ENCODE results near the gene ANKHD1.
"Not testable (repeated sequence)": the region's sequence is repeated elsewhere in the genome, so short reads cannot be mapped to it uniquely, and the experiment has no call there.

The ANKHD1 gene

DNA sequence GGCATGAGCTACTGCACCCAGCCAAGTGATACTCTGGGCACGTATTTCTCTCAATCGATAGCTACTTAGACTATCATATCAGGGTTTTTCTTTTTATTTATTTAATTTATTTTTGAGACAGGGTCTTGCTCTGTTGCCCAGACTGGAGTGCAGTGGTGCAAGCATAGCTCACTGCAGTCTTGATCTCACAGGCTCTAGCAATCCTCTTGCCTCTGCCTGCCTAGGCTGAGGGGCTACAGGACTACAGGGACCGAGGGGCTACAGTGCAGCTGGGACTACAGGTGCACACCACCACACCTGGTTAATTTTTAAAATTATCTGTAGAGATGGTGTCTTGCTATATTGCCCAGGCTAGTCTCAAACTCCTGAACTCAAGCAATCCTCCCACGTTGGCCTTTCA is 20.3 kb upstream of the ANKHD1 start:
- DNase-seq = no peak

DNA sequence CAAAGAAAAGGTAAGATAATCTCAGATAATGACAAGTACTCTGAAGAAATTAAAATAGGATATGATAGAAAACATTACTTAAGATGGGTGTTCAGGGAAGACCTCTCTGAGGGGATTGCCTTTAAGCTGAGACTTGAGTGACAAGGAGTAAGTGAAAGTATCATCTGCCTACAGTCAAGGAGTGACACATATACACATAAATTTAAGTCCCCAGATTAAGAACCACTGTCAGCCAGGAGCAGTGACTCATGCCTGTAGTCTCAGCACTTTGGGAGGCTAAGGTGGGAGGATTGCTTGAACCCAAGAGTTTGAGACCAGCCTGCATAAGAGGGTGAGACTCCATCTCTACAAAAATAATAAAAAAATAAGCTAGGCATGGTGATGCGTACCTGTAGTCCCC is 19.7 kb upstream of the ANKHD1 start:
- DNase-seq = no peak

DNA sequence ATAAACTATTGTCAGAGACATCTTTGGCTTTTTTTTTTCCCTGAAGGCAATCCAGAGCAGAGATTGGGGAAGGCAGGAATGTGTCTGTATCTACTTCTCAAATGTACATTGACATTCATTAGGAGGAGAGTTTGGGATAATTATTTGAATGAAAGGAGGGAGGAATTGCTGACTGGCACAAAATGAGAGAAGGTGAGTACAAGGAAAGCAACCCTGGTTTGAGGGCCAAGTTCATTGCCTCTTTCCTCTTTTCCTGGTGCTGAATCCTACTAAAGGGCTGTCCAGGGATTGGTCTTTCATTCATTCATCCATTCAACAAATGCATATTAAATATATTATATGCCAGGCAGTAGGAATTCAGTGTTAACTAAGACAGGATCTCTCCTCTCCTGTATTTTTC is 18.8 kb upstream of the ANKHD1 start:
- DNase-seq = no peak

DNA sequence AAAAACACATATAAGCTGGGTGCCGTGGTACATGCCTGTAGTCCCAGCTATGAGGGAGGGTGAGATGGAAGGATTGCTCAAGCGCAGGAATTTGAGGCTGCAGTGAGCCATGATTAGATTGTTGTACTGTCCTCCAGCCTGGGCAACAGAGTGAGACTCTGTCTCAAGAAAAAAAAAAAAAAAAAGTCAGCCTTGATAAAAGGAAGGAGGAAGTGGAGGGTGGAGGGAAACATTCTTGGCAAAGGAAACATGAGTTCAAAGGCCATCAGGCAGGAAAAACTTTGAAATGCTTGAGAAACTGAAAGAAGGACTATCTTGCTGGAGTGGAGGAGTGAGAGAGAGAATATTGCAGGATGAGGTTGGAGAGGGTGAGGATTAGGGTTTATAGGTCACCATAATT is 18.3 kb upstream of the ANKHD1 start:
- DNase-seq = no peak

DNA sequence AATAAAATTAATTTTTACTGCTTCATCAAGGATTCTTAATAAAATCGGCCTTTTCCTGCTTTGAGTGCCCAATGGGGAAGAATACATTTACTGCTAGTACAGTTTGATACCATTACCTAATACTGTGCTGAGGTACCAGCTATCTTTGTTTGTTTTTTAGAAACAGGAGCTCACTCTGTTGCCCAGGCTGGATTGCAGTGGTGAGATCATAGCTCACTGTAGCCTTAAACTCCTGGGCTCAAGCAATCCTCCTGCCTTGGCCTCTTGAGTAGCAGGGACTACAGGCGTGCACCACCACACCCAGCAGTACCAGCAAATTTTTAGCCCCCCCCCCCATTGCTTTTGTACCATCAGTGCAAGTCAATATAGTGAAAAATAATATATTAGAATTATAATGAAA is 13.6 kb upstream of the ANKHD1 start:
- no peak for DNase-seq

DNA sequence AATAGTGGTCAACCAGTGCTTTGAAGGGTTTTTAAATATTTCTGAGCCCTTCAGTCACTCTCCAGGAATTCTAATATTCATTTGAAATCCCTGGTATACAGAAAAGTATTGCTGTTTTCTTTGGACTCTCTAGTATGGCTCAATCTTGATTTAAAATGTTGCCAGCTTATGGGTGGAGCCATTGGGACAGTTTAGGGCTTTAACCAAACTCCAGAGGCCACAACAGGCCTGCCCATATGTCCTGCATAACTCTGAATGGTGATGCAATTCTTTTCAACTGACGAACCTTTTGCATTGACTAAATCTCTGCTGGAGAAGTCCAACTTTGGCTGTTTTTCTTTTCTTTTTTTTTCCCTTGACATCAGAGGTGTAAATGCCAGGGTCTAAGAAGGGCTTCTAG is 10.3 kb upstream of the ANKHD1 start:
- DNase-seq = no peak

DNA sequence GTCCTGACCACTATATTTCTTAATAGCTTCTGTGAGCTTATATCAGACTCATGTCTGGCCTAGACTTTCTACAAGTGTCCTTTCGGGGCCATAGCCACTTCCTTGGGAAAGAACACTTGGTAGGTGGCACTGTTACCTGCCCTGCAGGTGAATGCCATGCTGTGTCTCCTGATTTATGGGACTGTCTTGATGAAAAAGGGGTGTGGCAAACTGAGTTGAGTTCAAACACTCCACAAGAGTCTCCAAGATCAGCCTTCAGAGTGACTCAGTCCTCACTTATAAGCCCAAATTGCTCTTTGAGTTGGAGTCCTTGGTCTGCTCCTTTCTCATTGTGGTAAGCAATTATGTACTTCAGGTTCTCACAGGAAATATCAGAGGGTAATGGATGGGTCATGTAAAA is 9.9 kb upstream of the ANKHD1 start:
- DNase-seq = no peak

DNA sequence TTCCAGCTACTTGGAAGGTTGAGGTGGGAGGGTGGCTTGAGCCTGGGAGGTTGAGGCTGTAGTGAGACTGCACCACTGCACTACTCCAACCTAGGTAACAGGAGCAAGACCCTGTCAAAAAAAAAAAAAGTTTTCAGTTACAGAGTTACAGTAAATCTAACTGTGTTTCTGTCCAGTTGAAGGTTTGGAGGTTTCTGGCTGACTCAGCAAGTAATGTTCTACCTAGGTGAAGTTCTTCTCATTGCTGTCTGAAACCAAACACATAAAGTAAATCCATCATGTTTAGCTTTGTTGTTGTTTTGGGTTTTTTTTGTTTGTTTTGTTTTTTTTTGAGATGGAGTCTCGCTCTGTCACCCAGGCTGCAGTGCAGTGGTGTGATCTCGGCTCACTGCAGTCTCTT is 7.9 kb upstream of the ANKHD1 start:
- no peak for DNase-seq

DNA sequence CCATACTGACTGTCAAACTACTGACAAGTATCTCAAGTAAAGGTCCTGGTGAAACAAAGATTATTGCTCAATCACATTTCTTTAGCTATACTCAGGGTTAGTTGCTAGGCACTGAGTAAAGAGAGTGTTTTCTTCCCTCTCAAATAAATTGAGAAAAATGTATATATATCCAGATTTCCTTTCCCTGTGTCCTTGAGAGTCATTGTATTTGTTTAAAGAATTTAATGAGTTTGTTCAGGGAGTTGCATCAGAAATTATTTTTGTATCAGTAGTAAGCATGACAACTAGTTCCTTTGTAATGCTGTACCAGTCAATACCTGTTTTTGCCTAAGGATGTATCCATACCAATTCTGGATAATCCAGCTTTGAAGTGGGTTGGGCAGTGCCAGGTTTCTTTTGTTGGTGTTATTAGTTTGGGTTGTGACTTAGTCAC is 3.2 kb upstream of the ANKHD1 start:
- DNase-seq = no peak

DNA sequence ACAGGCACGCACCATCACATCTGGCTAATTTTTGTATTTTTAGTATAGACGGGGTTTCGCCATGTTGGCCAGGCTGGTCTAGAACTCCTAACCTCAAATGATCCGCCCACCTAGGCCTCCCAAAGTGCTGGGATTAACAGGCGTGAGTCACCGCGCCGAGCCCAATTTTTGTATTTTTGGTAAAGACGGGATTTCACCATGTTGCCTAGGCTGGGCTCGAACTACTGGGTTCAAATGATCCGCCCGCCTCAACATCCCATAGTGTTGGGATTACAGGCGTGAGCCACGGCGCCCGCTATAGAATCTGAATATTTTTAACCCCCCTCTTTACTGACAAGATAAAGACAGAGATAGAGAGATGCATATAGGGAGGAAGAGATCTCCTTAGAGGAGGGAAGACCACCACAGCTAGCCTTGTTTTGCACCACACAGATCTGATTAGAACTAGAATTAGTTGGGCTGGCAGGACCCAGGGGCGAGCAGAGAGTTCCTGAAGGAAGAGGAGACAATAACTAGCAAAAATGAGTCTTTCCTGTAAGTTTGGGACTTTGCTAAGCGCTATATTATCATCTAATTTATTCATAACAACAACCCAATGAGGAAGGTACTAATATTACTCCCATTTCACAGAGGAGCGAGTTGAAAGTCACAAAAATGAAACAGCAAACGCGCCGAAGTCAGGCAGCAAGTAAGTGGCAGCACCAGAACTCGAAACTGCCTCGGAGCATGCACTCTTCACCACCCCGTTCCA is 1.5 kb upstream of the ANKHD1 start:
- DNase-seq = no peak

DNA sequence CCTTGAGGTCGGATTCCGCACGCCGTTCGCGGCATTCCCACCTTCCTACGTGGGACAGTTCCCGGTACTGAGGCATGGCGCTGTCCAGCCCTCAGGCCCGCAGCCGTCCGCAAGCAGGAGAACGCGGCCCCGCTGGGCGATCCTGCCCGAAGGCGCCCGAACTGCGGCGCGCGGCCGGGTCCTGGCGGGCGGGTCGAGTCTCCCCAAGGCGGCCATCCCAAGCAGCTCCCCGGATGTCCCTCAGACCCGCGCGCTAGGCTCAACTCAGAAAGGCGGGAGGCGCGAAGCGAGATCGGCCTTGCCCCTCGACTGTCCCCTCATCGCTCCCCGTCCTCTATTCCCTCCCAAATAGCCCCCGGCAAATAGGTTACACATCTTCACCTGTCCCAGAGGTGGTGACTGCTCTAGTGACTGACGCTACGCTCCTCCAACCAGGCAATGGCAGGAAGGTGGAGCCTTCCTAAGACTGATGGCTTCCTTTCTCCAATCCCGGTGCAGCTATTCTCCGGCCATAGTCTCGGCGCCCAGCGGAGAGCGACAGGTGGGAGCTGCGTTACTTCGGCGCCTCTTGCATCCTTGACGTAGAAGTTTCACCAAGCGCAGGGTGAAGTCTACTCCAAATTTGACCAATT is 787 bp upstream of the ANKHD1 start:
- peak; percentile 89 for DNase-seq

DNA sequence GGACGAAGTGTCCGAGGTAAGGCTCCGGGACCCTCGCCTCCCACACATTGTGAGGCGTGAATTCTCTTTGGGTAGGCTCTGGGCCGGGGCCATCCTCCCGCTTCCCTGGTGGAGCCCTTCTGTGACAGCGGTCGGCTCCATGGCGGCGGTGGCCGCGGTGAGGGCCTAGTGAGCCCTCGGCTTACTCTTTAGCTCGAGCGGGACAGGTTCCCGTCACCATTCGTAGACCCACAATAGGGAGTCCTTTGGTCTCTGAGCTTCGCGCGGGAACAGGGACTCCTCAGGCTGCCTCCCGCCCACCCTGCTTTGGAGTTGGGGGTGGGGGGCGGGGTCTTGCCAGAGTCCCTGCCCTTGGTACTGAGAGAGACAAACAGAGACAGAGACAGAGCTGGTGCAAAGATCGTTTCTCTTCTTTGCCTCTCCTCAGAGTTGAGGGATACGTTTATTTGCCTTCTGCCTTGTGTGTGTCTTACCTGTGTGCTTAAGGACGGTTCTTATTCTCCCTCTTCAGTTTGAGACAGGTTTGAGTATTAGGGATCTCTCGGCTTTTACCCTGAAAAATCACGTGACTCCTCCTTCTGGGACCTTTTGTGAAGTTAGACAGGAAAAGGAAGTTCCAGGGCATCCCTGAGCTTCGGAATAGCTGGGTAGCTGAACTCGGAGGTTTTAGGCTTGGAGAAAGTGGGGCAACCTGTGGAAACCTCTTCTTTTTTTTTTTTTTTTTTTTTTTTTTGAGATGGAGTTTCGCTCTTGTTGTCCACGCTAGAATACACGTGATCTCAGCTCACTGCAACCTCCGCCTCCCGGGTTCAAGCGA is 833 bp downstream of the ANKHD1 start:
- DNase-seq = peak; percentile 38

DNA sequence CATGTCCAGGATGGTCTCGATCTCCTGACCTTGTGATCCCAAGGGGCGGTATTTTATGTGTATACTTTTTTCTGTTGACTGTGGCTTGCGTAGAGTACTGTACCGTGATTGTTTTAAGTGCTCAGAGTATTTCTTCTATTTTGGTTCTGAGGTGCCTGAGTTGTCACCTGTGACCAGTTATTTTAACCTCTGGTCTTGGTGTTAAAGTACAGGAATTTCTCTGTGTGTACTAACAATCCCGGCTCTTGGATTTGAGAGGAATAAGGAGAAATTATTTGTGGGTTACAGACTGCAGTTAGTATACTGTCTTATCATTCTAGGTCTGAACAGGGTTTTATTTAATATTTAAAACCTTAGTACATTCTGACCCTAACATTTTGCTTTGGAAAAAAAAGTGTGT is 2.0 kb downstream of the ANKHD1 start:
- DNase-seq = no peak

DNA sequence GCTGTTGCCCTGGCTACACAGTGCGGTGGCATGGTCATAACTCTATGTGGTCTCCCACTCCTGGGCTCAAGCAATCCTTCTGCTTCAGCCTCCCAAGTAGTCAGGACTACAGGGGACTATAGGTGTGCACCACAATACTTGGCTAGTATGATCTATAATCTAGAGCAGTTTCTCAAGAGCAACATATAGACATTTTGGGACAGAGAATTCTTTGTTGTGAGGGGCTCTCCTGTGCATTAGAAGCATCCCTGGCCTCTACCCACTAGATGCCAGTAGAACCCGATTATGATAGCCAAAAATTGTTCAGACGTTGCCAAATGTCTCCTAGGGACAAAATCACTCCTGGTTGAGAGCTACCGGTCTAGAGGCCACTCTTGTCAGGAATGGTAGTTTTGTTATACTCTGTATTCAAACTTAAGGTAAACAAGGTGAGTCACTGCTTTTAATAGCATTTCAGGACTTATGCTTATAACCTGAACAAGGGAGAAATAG is 7.2 kb downstream of the ANKHD1 start:
- no peak for DNase-seq

DNA sequence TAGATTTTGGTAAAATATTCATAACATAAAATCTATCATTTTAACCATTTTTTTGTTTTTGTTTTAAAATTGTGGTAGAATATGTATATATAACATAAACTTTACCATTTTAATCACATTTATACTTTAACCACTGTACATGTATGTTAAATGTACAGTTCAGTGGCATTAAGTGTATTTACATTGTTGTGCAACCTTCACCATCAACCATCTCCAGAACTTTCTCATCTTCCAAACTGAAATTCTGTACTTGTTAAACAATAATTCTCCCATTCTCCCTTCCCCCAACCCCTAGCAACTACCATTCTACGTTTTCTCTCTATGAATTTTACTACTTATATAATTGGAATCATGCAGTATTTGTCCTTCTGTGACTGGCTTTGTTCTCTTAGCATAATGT is 11.6 kb downstream of the ANKHD1 start:
- no peak for DNase-seq

DNA sequence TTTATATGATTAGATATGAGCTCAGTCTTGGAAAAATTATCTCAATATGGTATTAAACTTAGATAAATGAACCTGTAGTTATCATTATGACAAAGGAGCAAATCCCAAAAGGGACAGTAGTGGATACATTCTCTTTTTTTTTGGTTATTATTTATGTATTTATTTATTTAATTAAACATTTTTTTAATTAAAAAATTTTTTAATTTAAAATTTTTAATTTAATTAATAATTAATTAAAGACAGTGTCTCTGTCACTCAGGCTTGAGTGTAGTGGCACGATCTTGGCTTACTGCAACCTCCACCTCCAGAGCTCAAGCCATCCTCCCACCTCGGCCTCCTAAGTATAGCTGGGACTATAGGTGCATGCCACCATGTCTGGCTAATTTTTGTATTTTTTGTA is 15.6 kb downstream of the ANKHD1 start:
- no peak for DNase-seq

DNA sequence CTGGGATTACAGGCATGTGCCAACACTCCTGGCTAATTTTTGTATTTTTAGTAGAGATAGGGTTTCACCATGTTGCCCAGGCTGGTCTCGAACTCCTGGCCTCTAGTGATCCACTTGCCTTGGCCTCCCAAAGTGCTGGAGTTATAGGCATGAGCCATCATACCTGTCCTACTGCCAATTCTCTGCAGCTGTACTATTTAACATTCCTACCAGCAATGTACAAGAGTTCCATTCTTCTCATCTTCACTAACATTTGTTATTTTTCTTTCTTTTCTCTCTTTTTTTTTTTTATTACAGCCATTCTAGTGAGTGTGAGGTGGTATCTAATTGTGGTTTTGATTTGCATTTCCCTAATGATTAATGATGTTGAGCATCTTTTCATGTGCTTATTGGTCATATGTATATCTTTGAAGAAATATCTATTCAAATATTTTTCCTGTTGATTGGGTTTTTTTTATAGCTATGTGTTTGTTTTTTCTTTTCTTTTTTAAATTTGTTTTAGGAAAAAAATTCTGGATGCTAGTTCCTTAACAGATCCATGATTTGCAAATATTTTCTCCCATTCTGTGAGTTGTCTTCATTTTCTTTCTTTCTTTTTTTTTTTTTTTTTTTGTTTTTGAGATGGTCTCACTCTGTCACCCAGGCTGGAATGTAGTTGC is 17.4 kb downstream of the ANKHD1 start:
- no peak for DNase-seq

DNA sequence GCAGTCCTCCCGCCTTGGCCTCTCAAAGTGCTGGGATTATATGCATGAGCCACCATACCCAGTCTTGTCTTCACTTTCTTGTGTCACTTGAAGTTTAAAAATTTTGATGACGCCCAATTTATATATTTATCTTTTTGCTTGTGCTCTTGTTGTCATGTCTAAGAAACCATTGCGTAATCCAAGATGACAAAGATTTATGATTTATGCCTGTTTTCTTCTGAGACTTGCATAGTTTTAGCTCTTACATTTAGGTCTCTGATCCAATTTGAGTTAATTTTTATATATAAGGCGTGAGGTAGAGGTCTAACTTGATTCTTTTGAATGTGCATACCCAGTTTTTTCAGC is 18.6 kb downstream of the ANKHD1 start:
- no peak for DNase-seq

DNA sequence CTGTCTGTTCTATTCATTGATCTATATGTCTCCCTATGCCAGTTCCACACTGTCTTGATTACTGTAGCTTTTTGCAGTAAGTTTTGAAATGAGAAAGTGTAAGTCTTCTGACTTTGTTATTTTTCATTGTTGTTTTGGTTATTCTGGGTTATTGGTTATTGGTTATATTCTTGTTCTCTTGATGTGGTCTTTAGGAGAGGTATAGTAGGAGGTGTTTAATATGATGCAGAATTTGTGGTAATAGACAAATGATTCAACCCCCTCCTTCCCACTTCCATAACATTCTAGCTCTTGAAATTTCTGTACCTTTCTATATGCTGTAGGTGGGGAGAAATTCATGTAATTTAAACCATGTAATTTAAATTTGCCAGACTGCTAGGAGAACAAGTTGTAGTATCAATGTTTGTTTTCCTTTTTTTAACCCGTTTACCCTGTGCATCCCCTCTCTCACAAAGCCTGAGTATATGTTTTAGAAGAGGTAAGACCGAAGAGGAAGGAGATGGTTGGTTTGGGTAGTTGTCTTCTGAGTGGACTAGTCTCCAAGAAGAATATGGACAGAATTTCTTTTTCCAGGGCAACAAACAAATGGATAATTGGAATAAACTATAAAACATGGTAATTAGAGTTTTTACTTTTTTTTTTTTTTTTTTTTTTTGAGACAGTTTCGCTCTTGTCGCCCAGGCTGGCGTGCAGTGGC is 19.2 kb downstream of the ANKHD1 start:
- DNase-seq = no peak

DNA sequence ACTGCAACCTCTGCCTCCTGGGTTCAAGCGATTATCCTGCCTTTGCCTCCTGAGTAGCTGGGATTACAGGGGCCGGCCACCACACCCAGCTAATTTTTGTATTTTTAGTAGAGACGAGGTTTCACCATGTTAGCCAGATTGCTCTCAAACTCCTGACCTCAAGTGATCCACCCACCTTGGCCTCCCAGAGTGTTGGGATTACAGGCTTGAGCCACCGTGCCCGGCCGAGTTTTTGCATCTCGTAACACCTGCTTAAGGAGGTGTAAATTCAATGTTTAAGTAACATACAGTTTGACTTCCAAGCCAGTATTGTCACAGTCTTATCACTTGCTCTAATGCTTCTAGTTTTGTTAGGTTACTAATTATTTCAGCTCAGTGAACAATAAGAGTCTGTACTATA is 19.7 kb downstream of the ANKHD1 start:
- DNase-seq = not testable (repeated sequence)

DNA sequence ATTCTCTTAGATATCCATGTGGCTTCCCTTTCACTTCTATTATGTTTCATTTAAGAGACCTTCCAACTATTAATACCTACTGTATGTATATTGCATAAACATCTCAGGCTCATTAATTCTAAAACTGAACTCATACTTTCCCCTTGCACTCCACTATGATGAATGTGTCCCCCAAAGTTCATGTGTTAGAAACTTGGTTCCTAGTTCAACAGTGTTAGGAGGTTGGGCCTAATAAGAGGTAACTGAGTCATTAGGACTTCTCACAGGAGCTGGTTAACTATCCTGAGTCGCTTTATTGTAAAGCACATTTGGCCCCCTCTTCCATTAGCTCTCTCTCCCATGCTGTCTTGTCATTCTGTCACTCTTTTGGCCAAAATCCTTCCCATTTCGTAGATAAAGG is 22.0 kb downstream of the ANKHD1 start:
- no peak for DNase-seq

DNA sequence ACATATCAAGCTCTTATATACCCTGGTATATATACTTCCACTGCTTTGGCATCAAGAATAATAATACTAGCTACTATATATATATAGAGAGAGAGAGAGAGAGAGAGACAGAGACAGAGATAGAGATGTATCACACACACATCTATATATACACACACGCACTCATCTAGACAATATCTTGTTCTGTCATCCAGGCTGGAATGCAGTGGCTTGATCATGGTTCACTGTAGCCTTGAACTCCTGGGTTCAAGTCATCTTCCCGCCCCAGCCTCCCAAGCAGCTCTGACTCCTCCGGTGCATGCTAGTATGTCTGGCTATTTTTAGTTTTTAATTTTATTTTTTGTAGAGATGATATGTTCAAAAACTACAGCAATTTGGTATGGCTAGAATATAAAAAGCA is 22.5 kb downstream of the ANKHD1 start:
- DNase-seq = no peak

DNA sequence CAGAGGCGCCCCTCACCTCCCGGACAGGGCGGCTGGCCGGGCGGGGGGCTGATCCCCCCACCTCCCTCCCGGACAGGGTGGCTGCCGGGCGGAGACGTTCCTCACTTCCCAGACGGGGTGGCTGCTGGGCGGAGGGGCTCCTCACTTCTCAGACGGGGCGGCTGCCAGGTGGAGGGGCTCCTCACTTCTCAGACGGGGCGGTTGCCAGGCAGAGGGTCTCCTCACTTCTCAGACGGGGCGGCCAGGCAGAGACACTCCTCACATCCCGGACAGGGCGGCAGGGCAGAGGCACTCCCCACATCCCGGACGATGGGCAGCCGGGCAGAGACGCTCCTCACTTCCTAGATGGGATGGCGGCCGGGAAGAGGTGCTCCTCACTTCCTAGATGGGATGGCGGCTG is 26.1 kb downstream of the ANKHD1 start:
- not testable (repeated sequence) for DNase-seq
